22Rv1 (cell line): ENCODE results near the gene SUSD6.
"Not testable (repeated sequence)": the region's sequence is repeated elsewhere in the genome, so short reads cannot be mapped to it uniquely, and the experiment has no call there.

ENCODE experiments used
- ZFX ChIP-seq: fragments of 450-650 bp; IDR thresholded peaks from 2 replicates; pipeline ENCODE4 v1.6.1; 2017; ENCODE audit warnings: antibody characterized with exemption, borderline replicate concordance
- TF ChIP-seq, protein P1 (sequence below): fragments of 450-650 bp; IDR thresholded peaks from 2 replicates; pipeline ENCODE4 v1.5.1; 2017; ENCODE audit warnings: mild to moderate bottlenecking

DNA sequence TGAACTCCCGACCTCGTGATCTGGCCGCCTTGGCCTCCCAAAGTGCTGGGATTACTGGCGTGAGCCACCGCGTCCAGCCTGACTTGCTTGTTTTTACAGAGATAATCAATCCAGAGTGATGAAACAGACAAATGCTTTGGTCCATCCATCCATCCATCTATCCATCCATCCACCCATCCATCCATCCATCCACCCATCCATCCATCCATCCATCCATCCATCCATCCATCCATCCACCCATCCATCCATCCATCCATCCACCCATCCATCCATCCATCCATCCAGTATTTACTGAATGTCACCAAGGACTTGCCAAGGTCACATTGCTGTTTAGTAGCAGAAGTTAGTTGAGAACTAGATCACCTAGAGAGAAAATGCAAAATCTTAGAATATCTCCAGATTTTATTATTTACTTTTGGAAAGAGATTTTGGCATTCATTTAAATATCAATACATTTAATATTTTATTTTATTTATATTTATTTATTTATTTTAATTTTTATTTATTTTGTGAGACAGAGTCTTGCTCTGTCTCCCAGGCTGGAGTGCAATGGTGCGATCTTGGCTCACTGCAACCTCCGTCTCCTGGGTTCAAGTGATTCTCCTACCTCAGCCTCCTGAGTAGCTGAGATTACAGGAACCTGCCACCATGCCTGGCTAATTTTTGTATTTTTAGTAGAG, 120.7 kb downstream of the SUSD6 start:
- TF ChIP-seq, protein P1, sequence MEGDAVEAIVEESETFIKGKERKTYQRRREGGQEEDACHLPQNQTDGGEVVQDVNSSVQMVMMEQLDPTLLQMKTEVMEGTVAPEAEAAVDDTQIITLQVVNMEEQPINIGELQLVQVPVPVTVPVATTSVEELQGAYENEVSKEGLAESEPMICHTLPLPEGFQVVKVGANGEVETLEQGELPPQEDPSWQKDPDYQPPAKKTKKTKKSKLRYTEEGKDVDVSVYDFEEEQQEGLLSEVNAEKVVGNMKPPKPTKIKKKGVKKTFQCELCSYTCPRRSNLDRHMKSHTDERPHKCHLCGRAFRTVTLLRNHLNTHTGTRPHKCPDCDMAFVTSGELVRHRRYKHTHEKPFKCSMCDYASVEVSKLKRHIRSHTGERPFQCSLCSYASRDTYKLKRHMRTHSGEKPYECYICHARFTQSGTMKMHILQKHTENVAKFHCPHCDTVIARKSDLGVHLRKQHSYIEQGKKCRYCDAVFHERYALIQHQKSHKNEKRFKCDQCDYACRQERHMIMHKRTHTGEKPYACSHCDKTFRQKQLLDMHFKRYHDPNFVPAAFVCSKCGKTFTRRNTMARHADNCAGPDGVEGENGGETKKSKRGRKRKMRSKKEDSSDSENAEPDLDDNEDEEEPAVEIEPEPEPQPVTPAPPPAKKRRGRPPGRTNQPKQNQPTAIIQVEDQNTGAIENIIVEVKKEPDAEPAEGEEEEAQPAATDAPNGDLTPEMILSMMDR, result not testable (repeated sequence)
- TF ChIP-seq ZFX, result not testable (repeated sequence)
